Vagina (tissue), 2 donors: Measurements from ENCODE around the gene CYP19A1. TPM values are rescaled to one million over a fixed set of nuclear protein-coding genes. Genes with fewer than 3 reads are reported as not detected.

Source experiments
- DNase-seq, 2 donors: peaks; one replicate each; pipeline ENCODE4 v3.0.0-alpha.2; 2017; ENCODE audit errors: extremely low spot score in 2 of 2
- H3K27ac ChIP-seq: fragments of 200-600 bp; sonication (generic); one replicate; pipeline ENCODE4 v1.5.1; 2019
- H3K27me3 ChIP-seq: fragments of 200-600 bp; sonication (generic); one replicate; pipeline ENCODE4 v1.5.1; 2019
- H3K36me3 ChIP-seq, 2 donors: fragments of 200-600 bp; sonication (generic); one replicate each; pipeline ENCODE4 v1.5.1; 2017 to 2019
- H3K4me1 ChIP-seq: fragments of 200-600 bp; sonication (generic); one replicate; pipeline ENCODE4 v1.5.1; 2019
- H3K4me3 ChIP-seq, 2 donors: fragments of 200-600 bp; sonication (generic); 1 replicate in 1 of 2; 2 replicates in 1 of 2; pipeline ENCODE4 v1.5.1; 2016 to 2019
- H3K9me3 ChIP-seq: fragments of 200-600 bp; sonication (generic); one replicate; pipeline ENCODE4 v1.5.1; 2019
- POLR2A ChIP-seq, 2 donors: fragments of 450-650 bp; IDR thresholded peaks; one replicate each; pipeline ENCODE4 v1.6.1; 2017; ENCODE audit warnings: antibody characterized with exemption in 2 of 2, mild to moderate bottlenecking in 2 of 2, moderate library complexity in 2 of 2
- POLR2AphosphoS5 ChIP-seq, 2 donors: sonication (generic); formaldehyde crosslinking; IDR thresholded peaks; one replicate each; pipeline ENCODE4 v1.9.0; 2017; ENCODE audit warnings: antibody characterized with exemption in 2 of 2, mild to moderate bottlenecking in 2 of 2, low read depth in 1 of 2; ENCODE audit not compliant: insufficient read depth in 1 of 2
- intact Hi-C: fragments of 100-400 bp; cut with DNase I; formaldehyde crosslinking; loops from one replicate; pipeline ENCODE4 v1.15.1; 2023
- microRNA-seq: library from miRNA; unstranded; fragments of <30 nt; microRNA quantifications from one replicate; pipeline ENCODE4, GENCODE V29; 2017; ENCODE audit warnings: borderline number of aligned reads, borderline replicate concordance
- small RNA-seq: library from RNA; depleted of rRNA; stranded (forward); fragments of <200 nt; gene quantifications from one replicate; pipeline ENCODE3, GENCODE V24; 2016
- total RNA-seq: library from RNA; depleted of rRNA; stranded (reverse); fragments of >200 nt; gene quantifications from one replicate; pipeline ENCODE4 v1.2.3, GENCODE V29; 2016
- TF ChIP-seq, protein P1 (sequence below), 3 experiments: fragments of 450-650 bp in 2 of 3; fragments of 200-600 bp in 1 of 3; sonication (generic) in 1 of 3; IDR thresholded peaks; one replicate each; pipeline ENCODE4 v1.5.1; 2017 to 2019; ENCODE audit warnings: antibody characterized with exemption in 3 of 3, mild to moderate bottlenecking in 2 of 3, moderate library complexity in 2 of 3

CYP19A1 gene
- total RNA-seq, 1 donor from 2014 or later: 8.8 TPM

- no peak for TF ChIP-seq POLR2A (IDR thresholded peaks at IDR 0.05)
- TF ChIP-seq, protein P1, sequence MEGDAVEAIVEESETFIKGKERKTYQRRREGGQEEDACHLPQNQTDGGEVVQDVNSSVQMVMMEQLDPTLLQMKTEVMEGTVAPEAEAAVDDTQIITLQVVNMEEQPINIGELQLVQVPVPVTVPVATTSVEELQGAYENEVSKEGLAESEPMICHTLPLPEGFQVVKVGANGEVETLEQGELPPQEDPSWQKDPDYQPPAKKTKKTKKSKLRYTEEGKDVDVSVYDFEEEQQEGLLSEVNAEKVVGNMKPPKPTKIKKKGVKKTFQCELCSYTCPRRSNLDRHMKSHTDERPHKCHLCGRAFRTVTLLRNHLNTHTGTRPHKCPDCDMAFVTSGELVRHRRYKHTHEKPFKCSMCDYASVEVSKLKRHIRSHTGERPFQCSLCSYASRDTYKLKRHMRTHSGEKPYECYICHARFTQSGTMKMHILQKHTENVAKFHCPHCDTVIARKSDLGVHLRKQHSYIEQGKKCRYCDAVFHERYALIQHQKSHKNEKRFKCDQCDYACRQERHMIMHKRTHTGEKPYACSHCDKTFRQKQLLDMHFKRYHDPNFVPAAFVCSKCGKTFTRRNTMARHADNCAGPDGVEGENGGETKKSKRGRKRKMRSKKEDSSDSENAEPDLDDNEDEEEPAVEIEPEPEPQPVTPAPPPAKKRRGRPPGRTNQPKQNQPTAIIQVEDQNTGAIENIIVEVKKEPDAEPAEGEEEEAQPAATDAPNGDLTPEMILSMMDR (IDR thresholded peaks at IDR 0.05): no peak
- no peak for TF ChIP-seq POLR2AphosphoS5 (IDR thresholded peaks at IDR 0.05; ENCODE audit: insufficient read depth in 1 of 2, low read depth in 1 of 2)
- no peak for DNase-seq
- intact Hi-C loops: loop anchor here (5.0 kb wide), 1 partner anchor 222 kb away; no protein-coding TSS in a partner anchor
- Histone ChIP-seq H3K9me3 (no peaks in the 10 kb centered on the region), H3K4me1 (peaks cover 15% of the 10 kb centered on the region), H3K27me3 (no peaks in the 10 kb centered on the region), H3K4me3 (no peak overlapping the region), H3K27ac (no peak overlapping the region), H3K36me3 (no peaks in the 10 kb centered on the region)
These were observed 177.9 kb downstream of the CYP19A1 start for GRCh38 chr15:51160484-51160883.

Small RNA genes lying within 50 kb of the gene (microRNA-seq; reads per million reads assigned to microRNA genes)
- gene MIR4713 (not detected), gene MIR7973-1 (not detected), gene MIR7973-2 (not detected)

Small RNA genes lying within 50 kb of the gene (small RNA-seq; reads per million reads assigned to genes)
- gene AC020891.4 (not detected), gene MIR4713 (not detected), gene MIR7973-1 (not detected)

Other genes with a start within 250 kb of the CYP19A1 start
- gene TNFAIP8L3, start 243.7 kb downstream of the CYP19A1 start, total RNA-seq: 21.9 TPM
- 5.9 TPM for gene GLDN, start 3.1 kb upstream of the CYP19A1 start, total RNA-seq